ENCODE measurements around the gene LRR1.

Gene LRR1

DNA sequence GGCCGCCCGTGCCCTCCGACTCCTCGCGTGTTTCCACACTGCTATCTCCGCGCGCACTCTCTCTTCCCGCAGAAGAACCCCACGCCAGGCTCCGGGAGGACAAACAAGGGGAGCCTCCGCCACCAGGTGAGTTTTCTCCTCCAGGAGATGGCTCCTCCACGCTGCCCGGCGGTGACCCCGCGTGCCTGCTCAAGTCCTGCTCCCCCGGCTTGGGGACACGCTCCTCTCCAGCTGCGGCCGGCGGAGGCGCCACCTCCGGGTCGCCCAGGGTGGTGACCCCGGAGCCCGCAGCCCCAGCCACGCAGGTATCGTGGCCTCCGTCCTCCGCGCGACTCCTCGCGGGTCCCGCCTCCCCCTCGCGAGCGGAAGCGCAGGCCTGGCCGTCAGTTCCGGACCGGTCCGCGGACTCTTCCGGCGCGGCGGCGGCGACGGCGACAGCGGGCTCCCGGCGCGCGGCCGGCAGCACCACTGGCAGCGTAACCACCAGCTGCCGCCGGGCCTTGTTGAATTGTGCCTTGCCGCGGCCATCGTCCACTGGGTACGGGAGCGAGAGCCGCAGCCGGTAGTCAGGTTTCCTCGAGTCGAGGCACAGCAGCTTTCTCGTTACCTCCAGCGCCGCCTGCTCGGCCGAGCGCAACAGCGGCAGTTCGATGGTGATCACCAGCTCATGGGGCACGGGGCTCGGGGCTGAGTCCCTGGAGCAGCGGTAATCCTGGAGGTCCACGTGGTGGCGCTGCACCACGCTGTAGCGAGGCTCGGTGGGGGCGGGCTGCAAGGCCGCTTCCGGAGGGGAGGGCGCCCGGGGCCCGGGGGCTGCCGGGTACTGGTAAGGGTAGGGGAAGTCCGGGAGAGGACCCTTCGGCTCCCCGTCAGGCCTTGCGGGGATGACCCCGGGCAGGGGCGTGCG lies 35.2 kb downstream of the LRR1 start:
- Histone ChIP-seq H3K27ac (replicated peaks) (peak overlapping the region; percentile 99), H3K4me3 (replicated peaks; ENCODE audit: insufficient read depth, low read length) (peak overlapping the region; percentile 87), H3K27me3 (ENCODE audit: insufficient read depth, poor library complexity, severe bottlenecking) (no peaks in the 10 kb centered on the region)
- peak; percentile 89 for TF ChIP-seq POLR2AphosphoS5 (IDR thresholded peaks at IDR 0.05; ENCODE audit: low read depth)
- TF ChIP-seq, protein P1, sequence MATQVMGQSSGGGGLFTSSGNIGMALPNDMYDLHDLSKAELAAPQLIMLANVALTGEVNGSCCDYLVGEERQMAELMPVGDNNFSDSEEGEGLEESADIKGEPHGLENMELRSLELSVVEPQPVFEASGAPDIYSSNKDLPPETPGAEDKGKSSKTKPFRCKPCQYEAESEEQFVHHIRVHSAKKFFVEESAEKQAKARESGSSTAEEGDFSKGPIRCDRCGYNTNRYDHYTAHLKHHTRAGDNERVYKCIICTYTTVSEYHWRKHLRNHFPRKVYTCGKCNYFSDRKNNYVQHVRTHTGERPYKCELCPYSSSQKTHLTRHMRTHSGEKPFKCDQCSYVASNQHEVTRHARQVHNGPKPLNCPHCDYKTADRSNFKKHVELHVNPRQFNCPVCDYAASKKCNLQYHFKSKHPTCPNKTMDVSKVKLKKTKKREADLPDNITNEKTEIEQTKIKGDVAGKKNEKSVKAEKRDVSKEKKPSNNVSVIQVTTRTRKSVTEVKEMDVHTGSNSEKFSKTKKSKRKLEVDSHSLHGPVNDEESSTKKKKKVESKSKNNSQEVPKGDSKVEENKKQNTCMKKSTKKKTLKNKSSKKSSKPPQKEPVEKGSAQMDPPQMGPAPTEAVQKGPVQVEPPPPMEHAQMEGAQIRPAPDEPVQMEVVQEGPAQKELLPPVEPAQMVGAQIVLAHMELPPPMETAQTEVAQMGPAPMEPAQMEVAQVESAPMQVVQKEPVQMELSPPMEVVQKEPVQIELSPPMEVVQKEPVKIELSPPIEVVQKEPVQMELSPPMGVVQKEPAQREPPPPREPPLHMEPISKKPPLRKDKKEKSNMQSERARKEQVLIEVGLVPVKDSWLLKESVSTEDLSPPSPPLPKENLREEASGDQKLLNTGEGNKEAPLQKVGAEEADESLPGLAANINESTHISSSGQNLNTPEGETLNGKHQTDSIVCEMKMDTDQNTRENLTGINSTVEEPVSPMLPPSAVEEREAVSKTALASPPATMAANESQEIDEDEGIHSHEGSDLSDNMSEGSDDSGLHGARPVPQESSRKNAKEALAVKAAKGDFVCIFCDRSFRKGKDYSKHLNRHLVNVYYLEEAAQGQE (IDR thresholded peaks at IDR 0.05; ENCODE audit: insufficient replicate concordance, low read depth): no peak
- TF ChIP-seq GABPA (IDR thresholded peaks at IDR 0.05; ENCODE audit: low read depth): peak; percentile 75
- TF ChIP-seq, protein P2, sequence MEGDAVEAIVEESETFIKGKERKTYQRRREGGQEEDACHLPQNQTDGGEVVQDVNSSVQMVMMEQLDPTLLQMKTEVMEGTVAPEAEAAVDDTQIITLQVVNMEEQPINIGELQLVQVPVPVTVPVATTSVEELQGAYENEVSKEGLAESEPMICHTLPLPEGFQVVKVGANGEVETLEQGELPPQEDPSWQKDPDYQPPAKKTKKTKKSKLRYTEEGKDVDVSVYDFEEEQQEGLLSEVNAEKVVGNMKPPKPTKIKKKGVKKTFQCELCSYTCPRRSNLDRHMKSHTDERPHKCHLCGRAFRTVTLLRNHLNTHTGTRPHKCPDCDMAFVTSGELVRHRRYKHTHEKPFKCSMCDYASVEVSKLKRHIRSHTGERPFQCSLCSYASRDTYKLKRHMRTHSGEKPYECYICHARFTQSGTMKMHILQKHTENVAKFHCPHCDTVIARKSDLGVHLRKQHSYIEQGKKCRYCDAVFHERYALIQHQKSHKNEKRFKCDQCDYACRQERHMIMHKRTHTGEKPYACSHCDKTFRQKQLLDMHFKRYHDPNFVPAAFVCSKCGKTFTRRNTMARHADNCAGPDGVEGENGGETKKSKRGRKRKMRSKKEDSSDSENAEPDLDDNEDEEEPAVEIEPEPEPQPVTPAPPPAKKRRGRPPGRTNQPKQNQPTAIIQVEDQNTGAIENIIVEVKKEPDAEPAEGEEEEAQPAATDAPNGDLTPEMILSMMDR (IDR thresholded peaks at IDR 0.05; ENCODE audit: insufficient read depth, low read length): peak; percentile 62
- peak; percentile 32; the same call in 1 of the 2 replicates for TF ChIP-seq SPI1 (IDR thresholded peaks at IDR 0.05; ENCODE audit: borderline replicate concordance, low read depth)
- DNase-seq (ENCODE audit: low read depth in 1 of 2, low spot score in 1 of 2): peak; percentile 83 to 95

DNA sequence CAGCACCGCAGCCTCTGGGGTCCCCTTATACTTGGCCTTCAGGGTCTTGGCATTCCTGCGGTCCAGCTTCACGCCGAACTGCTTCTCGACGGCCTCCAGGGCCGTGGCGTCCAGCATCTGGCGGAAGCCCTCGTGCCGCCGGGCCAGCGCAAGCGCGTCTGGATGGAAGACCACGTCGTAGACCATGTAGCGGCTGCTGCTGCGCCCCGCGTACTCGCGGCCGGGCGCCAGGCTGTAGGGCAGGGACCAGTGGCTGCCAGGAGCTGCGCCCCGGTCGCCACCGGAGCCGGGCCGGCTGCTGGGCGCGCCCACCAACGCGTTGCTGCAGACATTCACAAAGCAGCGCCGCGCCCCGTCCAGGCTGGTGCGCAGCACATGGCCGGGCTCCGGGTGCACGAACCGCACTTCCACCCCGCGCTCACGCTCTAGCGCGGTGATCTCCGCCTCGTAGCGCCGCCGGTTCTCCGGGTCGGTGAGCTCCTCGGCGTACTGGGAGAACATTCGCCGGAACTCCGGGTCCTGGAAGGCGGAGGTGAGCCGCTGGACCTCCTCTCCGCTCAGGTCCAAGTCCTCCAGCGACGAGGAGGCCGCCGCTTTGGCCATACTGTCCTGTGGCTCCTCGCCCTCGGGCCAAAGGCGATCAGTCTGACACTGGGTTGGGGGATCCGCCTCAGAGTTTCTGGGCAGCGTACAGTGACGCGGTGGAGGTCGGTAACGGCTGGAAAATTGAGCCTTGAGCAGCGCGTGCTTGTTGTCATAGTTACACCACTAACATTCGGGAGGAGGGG lies 36.0 kb downstream of the LRR1 start, which contains the start of gene DNAAF2:
TSS of gene DNAAF2 (minus strand) at position 698 of the 788 bp plus-strand sequence. CDS start at position 603, 95 bp downstream.
- Histone ChIP-seq H3K4me3 (replicated peaks; ENCODE audit: insufficient read depth, low read length) (peak within 1 kb of the TSS; percentile 87), H3K27ac (replicated peaks) (peak within 1 kb of the TSS; percentile 99), H3K27me3 (ENCODE audit: insufficient read depth, poor library complexity, severe bottlenecking) (no peaks in the 10 kb centered on the region)
- peak in 1 of 2 experiments; percentile 67 for DNase-seq (ENCODE audit: low read depth in 1 of 2, low spot score in 1 of 2)
- TF ChIP-seq, protein P2 (IDR thresholded peaks at IDR 0.05; ENCODE audit: insufficient read depth, low read length): no peak
- TF ChIP-seq, protein P1 (IDR thresholded peaks at IDR 0.05; ENCODE audit: insufficient replicate concordance, low read depth): peak; percentile 2

DNA sequence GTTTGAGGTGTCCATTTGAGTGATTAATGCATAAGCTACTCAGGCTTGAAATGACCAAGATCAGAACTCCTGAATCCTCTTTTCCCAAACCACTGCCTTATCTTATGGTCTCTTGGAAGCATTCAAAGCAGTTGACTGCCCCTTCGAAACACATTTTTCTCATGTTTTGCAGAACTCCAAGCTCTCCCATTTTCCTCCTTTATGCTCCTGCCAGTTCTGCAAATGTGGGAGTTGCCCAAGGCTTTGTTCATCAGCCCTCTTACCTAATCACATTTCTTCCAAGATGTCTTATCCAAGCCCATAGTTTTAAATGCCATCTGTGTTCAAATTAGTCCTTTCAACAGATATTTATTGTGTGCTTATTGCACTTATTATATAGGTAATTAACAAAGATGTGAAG lies 38.1 kb downstream of the LRR1 start:
- DNase-seq (ENCODE audit: low read depth in 1 of 2, low spot score in 1 of 2): no peak
- Histone ChIP-seq H3K27me3 (ENCODE audit: insufficient read depth, poor library complexity, severe bottlenecking) (no peaks in the 10 kb centered on the region), H3K4me3 (replicated peaks; ENCODE audit: insufficient read depth, low read length) (no peak overlapping the region), H3K27ac (replicated peaks) (no peak overlapping the region)
- TF ChIP-seq GABPA (IDR thresholded peaks at IDR 0.05; ENCODE audit: low read depth): no peak
- TF ChIP-seq, protein P2 (IDR thresholded peaks at IDR 0.05; ENCODE audit: insufficient read depth, low read length): no peak
- TF ChIP-seq, protein P1 (IDR thresholded peaks at IDR 0.05; ENCODE audit: insufficient replicate concordance, low read depth): no peak
- TF ChIP-seq POLR2AphosphoS5 (IDR thresholded peaks at IDR 0.05; ENCODE audit: low read depth): no peak
- TF ChIP-seq SPI1 (IDR thresholded peaks at IDR 0.05; ENCODE audit: borderline replicate concordance, low read depth): no peak

Data from HL-60 (cell line).